GM04503 (cell line): ENCODE results near the gene PPP6R3.
A peak's percentile ranks its signal among the peaks of the same experiment; 100 is the strongest.
"Not testable (repeated sequence)": the region's sequence is repeated elsewhere in the genome, so short reads cannot be mapped to it uniquely, and the experiment has no call there.

ENCODE experiments used
- DNase-seq: peaks from one replicate; pipeline ENCODE4 v3.0.0-alpha.2; 2012; ENCODE audit warnings: low read depth

PPP6R3 gene

GRCh38 chr11:68525336-68525735 lies 64.8 kb downstream of the PPP6R3 start:
- DNase-seq, result no peak

- DNase-seq, result no peak
These were observed 65.4 kb downstream of the PPP6R3 start for GRCh38 chr11:68525930-68526329.

- no peak for DNase-seq
These were observed 67.0 kb downstream of the PPP6R3 start for GRCh38 chr11:68527585-68527984.

GRCh38 chr11:68528630-68529029 lies 68.1 kb downstream of the PPP6R3 start:
- no peak for DNase-seq

GRCh38 chr11:68531129-68531693 lies 70.7 kb downstream of the PPP6R3 start:
- DNase-seq, result no peak

- DNase-seq, result no peak
These were observed 72.3 kb downstream of the PPP6R3 start for GRCh38 chr11:68532727-68533369.

- DNase-seq, result no peak
These were observed 73.4 kb downstream of the PPP6R3 start for GRCh38 chr11:68533945-68534344.

GRCh38 chr11:68535098-68535497 lies 74.5 kb downstream of the PPP6R3 start:
- DNase-seq, result no peak

- DNase-seq, result no peak
These were observed 76.2 kb downstream of the PPP6R3 start for GRCh38 chr11:68536706-68537105.

- no peak for DNase-seq
These were observed 77.5 kb downstream of the PPP6R3 start for GRCh38 chr11:68538025-68538424.

GRCh38 chr11:68539395-68539794 lies 78.8 kb downstream of the PPP6R3 start:
- DNase-seq, result no peak

GRCh38 chr11:68540504-68540903 lies 80.0 kb downstream of the PPP6R3 start:
- DNase-seq, result not testable (repeated sequence)

- DNase-seq, result no peak
These were observed 80.6 kb downstream of the PPP6R3 start for GRCh38 chr11:68541116-68541515.

GRCh38 chr11:68541991-68542390 lies 81.4 kb downstream of the PPP6R3 start:
- DNase-seq, result no peak

GRCh38 chr11:68542617-68543016 lies 82.1 kb downstream of the PPP6R3 start:
- peak; percentile 81 for DNase-seq

GRCh38 chr11:68543594-68543993 lies 83.0 kb downstream of the PPP6R3 start:
- DNase-seq, result no peak

GRCh38 chr11:68545347-68545746 lies 84.8 kb downstream of the PPP6R3 start:
- no peak for DNase-seq

- DNase-seq, result no peak
These were observed 85.2 kb downstream of the PPP6R3 start for GRCh38 chr11:68545796-68546195.

GRCh38 chr11:68546555-68546954 lies 86.0 kb downstream of the PPP6R3 start:
- no peak for DNase-seq

GRCh38 chr11:68549789-68550484 lies 89.4 kb downstream of the PPP6R3 start:
- peak; percentile 14 for DNase-seq

- no peak for DNase-seq
These were observed 89.9 kb downstream of the PPP6R3 start for GRCh38 chr11:68550485-68550817.

GRCh38 chr11:68551223-68551622 lies 90.7 kb downstream of the PPP6R3 start:
- no peak for DNase-seq

GRCh38 chr11:68551777-68552176 lies 91.2 kb downstream of the PPP6R3 start:
- DNase-seq, result no peak

- no peak for DNase-seq
These were observed 92.0 kb downstream of the PPP6R3 start for GRCh38 chr11:68552542-68552941.
